Fibroblast of pulmonary artery (primary cell): ENCODE data around the gene PAPOLB.

Experiments used
- DNase-seq: peaks from one replicate; pipeline ENCODE4 v3.0.0-alpha.2; 2010; ENCODE audit warnings: low read depth
- H3K4me3 ChIP-seq: replicated peaks from 2 replicates; pipeline ENCODE4 v1.5.1; 2011; ENCODE audit warnings: low read depth, mild to moderate bottlenecking, control low read depth, low read length, moderate library complexity
- TF ChIP-seq, protein P1 (sequence below): IDR thresholded peaks from 2 replicates; pipeline ENCODE4 v1.5.1; 2011; ENCODE audit warnings: mild to moderate bottlenecking, control low read depth, low read length, inconsistent platforms; ENCODE audit errors: missing control alignments

Gene PAPOLB

GRCh38 chr7:4820967-4821471 lies 40.8 kb downstream of the PAPOLB start:
- TF ChIP-seq, protein P1, sequence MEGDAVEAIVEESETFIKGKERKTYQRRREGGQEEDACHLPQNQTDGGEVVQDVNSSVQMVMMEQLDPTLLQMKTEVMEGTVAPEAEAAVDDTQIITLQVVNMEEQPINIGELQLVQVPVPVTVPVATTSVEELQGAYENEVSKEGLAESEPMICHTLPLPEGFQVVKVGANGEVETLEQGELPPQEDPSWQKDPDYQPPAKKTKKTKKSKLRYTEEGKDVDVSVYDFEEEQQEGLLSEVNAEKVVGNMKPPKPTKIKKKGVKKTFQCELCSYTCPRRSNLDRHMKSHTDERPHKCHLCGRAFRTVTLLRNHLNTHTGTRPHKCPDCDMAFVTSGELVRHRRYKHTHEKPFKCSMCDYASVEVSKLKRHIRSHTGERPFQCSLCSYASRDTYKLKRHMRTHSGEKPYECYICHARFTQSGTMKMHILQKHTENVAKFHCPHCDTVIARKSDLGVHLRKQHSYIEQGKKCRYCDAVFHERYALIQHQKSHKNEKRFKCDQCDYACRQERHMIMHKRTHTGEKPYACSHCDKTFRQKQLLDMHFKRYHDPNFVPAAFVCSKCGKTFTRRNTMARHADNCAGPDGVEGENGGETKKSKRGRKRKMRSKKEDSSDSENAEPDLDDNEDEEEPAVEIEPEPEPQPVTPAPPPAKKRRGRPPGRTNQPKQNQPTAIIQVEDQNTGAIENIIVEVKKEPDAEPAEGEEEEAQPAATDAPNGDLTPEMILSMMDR: no peak
- H3K4me3 ChIP-seq: no peak overlapping the region
- DNase-seq: no peak

- TF ChIP-seq, protein P1: no peak
- no peak for DNase-seq
- no peak overlapping the region for H3K4me3 ChIP-seq
Observed at GRCh38 chr7:4820405-4820966, 41.3 kb downstream of the PAPOLB start.

GRCh38 chr7:4819560-4820404 lies 42.0 kb downstream of the PAPOLB start:
- no peak overlapping the region for H3K4me3 ChIP-seq
- TF ChIP-seq, protein P1: no peak

GRCh38 chr7:4818000-4818794 lies 43.6 kb downstream of the PAPOLB start:
- TF ChIP-seq, protein P1: no peak
- H3K4me3 ChIP-seq: no peak overlapping the region
- DNase-seq: no peak

More at GRCh38 chr7:4819560-4820404, 42.0 kb downstream of the PAPOLB start:
- no peak for DNase-seq

- H3K4me3 ChIP-seq: no peak overlapping the region
- TF ChIP-seq, protein P1: no peak
- no peak for DNase-seq
Observed at GRCh38 chr7:4817178-4817901, 44.5 kb downstream of the PAPOLB start.

GRCh38 chr7:4816419-4817080 lies 45.3 kb downstream of the PAPOLB start:
- DNase-seq: no peak
- H3K4me3 ChIP-seq: no peak overlapping the region
- TF ChIP-seq, protein P1: no peak
